Ascending aorta (tissue), 2 donors: Measurements from ENCODE around the gene IGDCC3. TPM values are rescaled to one million over a fixed set of nuclear protein-coding genes. Genes with fewer than 3 reads are reported as not detected.
A peak's percentile ranks its signal among the peaks of the same experiment; 100 is the strongest.

Source experiments
- DNase-seq, 2 donors: peaks; one replicate each; pipeline ENCODE4 v3.0.0-alpha.2; 2019; ENCODE audit warnings: low spot score in 2 of 2
- H3K27ac ChIP-seq, 2 donors: fragments of 200-600 bp; sonication (generic); one replicate each; pipeline ENCODE4 v1.5.1; 2016 to 2017; ENCODE audit warnings: mild to moderate bottlenecking in 1 of 2
- H3K27me3 ChIP-seq: fragments of 200-600 bp; sonication (generic); one replicate; pipeline ENCODE4 v1.5.1; 2017
- H3K36me3 ChIP-seq, 2 donors: fragments of 200-600 bp; sonication (generic); one replicate each; pipeline ENCODE4 v1.5.1; 2016
- H3K4me1 ChIP-seq, 2 donors: fragments of 200-600 bp; sonication (generic); one replicate each; pipeline ENCODE4 v1.5.1; 2016 to 2017; ENCODE audit warnings: mild to moderate bottlenecking in 1 of 2
- H3K4me3 ChIP-seq, 2 donors: fragments of 200-600 bp; sonication (generic); one replicate each; pipeline ENCODE4 v1.5.1; 2016 to 2017; ENCODE audit warnings: mild to moderate bottlenecking in 1 of 2
- H3K9me3 ChIP-seq, 2 donors: fragments of 200-600 bp; sonication (generic); one replicate each; pipeline ENCODE4 v1.5.1; 2016
- intact Hi-C: fragments of 100-400 bp; cut with DNase I; formaldehyde crosslinking; loops from one replicate; pipeline ENCODE4 v1.15.1; 2023
- total RNA-seq: library from RNA; depleted of rRNA; stranded (reverse); fragments of >200 nt; gene quantifications from one replicate; pipeline ENCODE4 v1.1.0, GENCODE V29; 2016
- TF ChIP-seq, protein P1 (sequence below), 3 experiments: fragments of 200-600 bp in 2 of 3; fragments of 450-650 bp in 1 of 3; sonication (generic) in 2 of 3; IDR thresholded peaks; one replicate each; pipeline ENCODE4 v1.5.1; 2016 to 2019; ENCODE audit warnings: antibody characterized with exemption in 3 of 3, mild to moderate bottlenecking in 1 of 3, moderate library complexity in 1 of 3

Gene IGDCC3
- total RNA-seq, 1 donor from 2014 or later = not detected

DNA sequence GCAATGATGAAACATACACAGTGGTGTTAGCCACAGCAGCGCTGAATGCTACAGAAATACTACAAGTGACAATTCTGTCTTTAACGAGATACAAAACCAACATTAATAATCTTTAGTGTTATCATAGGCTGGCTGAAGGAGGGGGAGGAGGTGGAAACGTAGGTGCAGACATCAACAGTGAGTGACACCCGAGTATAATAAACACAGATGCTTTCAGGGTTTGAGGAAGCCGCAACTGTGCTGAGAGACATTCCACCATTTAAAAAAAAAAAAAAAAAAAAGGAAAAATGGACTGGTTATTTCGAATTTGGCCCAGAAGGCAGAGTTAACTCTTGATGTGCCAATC, 4.3 kb upstream of the IGDCC3 start:
- Histone ChIP-seq H3K27me3 (no peaks in the 10 kb centered on the region), H3K9me3 (no peaks in the 10 kb centered on the region), H3K27ac (no peak overlapping the region), H3K4me3 (no peak overlapping the region), H3K4me1 (peaks cover 9 to 10% of the 10 kb centered on the region in 2 donors), H3K36me3 (no peaks in the 10 kb centered on the region)
- TF ChIP-seq, protein P1, sequence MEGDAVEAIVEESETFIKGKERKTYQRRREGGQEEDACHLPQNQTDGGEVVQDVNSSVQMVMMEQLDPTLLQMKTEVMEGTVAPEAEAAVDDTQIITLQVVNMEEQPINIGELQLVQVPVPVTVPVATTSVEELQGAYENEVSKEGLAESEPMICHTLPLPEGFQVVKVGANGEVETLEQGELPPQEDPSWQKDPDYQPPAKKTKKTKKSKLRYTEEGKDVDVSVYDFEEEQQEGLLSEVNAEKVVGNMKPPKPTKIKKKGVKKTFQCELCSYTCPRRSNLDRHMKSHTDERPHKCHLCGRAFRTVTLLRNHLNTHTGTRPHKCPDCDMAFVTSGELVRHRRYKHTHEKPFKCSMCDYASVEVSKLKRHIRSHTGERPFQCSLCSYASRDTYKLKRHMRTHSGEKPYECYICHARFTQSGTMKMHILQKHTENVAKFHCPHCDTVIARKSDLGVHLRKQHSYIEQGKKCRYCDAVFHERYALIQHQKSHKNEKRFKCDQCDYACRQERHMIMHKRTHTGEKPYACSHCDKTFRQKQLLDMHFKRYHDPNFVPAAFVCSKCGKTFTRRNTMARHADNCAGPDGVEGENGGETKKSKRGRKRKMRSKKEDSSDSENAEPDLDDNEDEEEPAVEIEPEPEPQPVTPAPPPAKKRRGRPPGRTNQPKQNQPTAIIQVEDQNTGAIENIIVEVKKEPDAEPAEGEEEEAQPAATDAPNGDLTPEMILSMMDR (IDR thresholded peaks at IDR 0.05) = no peak
- intact Hi-C loops = no loop called here
- no peak for DNase-seq

DNA sequence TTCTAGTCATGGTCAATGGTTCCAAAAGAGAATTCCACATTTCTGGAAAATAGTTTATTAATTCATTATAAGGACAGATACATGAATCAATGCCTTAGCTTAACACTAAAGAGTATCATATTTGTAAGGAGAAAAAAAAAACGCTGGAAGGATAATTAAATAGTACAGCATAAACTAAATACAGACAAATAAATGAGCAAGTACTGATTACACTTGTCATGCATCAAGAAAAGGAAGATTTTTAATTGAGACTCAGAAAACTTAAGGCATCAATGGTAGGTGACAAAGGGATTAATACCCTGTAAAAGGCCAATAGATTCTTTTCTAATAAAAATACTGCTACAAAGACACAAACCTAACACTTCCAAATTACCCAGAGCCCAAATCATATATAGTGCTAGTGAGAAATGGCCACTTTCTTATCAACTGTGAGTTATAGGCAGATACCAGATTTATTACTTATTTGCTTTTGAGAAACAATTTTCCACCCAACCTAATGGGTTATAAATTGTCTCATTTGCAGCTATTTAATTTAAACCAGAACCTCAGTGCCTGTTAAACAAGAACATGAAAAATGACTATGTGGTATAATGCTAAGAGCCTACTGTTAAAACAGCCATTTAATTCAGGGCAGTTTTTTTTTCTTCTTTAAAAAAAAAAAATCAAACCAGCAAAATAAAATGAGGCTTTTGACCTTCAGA, 3.8 kb upstream of the IGDCC3 start:
- TF ChIP-seq, protein P1 (IDR thresholded peaks at IDR 0.05) = no peak
- intact Hi-C loops = no loop called here
- no peaks in the 10 kb centered on the region for H3K27me3 ChIP-seq

DNA sequence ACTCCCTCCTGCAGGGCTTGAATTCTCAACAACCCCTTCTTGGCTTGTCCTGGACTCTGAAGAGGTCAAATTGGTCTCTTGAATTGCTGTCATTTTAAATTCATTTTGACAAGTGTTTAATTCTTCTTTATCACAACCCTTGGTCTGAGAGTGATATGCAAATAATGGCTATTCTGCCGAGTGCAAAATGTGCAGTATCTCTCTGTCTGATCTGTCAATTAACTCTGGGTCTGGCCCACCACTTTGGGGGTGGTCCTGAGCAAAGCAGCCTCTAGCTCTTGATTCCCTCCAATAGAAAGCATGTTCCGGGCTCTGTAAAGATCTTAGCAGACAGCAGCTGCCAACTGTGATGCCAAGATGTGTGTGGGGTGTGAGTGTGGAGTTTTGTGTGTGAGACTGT, 2.2 kb upstream of the IGDCC3 start:
- TF ChIP-seq, protein P1 (IDR thresholded peaks at IDR 0.05) = no peak
- Histone ChIP-seq H3K9me3 (no peaks in the 10 kb centered on the region), H3K27ac (no peak overlapping the region), H3K4me1 (peaks cover 5 to 10% of the 10 kb centered on the region in 2 donors), H3K4me3 (no peak overlapping the region), H3K27me3 (no peaks in the 10 kb centered on the region), H3K36me3 (no peaks in the 10 kb centered on the region)
- DNase-seq = no peak
- intact Hi-C loops = no loop called here

More for the DNA sequence above, 3.8 kb upstream of the IGDCC3 start:
- H3K36me3 ChIP-seq = no peaks in the 10 kb centered on the region
- no peak overlapping the region for H3K27ac ChIP-seq
- no peak for DNase-seq
- H3K4me3 ChIP-seq = no peak overlapping the region
- peaks cover 9 to 12% of the 10 kb centered on the region in 2 donors for H3K4me1 ChIP-seq
- H3K9me3 ChIP-seq = no peaks in the 10 kb centered on the region

DNA sequence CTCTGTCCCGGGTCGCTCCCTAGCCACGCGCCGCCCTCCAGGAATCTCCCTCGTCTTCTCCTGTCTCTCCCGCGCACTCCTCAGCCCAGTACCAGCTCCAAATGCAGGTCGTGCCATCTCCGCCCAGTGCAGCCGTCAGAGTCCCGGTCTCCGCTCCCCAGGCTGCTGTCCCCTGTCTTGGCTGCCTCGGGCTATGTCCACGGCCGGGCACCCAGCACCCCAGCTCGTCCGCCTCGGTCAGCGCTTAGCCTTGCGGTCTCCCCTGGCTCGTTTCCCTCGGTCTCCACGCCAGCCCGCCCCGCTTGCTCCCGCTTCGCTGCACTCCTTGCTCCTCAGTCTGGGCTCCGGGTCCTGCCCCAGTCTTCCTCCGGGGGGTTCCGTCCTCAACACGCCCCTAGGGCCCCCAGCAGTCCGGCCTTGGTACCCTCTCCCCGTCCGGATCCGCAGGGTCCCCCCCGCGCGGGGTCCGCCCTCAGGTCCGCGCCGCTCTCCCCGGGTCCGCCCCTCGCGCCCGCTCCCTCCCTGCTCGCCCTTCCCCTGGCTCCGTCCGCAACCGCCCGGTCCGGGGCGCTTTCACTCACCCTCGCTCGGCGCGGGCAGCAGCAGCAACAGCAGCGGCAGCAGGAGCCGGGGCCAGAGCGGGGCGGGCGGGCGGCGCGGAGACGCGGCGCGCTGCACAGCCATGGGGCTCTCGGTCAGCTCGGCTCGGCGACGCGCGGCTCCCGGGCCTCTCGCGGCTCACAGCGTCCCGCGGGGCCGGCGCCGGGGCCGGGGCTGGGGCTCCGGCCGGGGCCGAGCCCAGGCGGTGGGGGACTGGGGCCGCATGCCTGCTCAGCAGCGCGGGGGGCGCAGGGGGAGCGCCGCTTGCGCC, 462 bp downstream of the IGDCC3 start:
- Histone ChIP-seq H3K4me3 (peak overlapping the region; percentile 66 to 81), H3K4me1 (peaks cover 3 to 10% of the 10 kb centered on the region in 2 donors), H3K9me3 (no peaks in the 10 kb centered on the region), H3K27ac (no peak overlapping the region), H3K36me3 (no peaks in the 10 kb centered on the region), H3K27me3 (no peaks in the 10 kb centered on the region)
- intact Hi-C loops = no loop called here
- no peak for DNase-seq
- TF ChIP-seq, protein P1 (IDR thresholded peaks at IDR 0.05) = no peak

DNA sequence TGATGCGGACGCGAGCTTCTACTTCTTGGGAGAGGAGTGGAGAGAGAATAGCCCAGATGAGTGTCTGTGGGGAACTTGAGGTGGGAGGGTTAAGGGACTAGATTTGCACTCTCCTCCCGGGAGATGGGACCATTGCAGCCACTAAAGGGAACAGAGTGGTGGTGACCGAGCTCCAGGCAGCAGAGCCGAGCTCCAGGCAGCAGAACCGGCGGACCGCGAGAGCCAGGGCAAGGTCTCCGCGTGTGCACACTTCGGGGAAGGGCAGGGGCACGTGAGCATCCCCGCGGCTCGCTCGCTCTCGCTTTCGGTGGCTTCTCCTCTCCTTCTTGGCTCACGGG, 1.1 kb downstream of the IGDCC3 start:
- H3K9me3 ChIP-seq = no peaks in the 10 kb centered on the region
- intact Hi-C loops = no loop called here
- peak overlapping the region; percentile 66 to 81 for H3K4me3 ChIP-seq
- no peak overlapping the region for H3K27ac ChIP-seq
- TF ChIP-seq, protein P1 (IDR thresholded peaks at IDR 0.05) = no peak
- H3K27me3 ChIP-seq = no peaks in the 10 kb centered on the region
- no peak for DNase-seq
- peaks cover 3 to 10% of the 10 kb centered on the region in 2 donors for H3K4me1 ChIP-seq
- no peaks in the 10 kb centered on the region for H3K36me3 ChIP-seq
